OCI-LY3 (cell line): ENCODE measurements around the gene LMCD1.

Experiments used
- CTCF ChIP-seq: fragments of 200-600, 300-600 bp; sonication (generic); IDR thresholded peaks from 2 replicates; pipeline ENCODE4 v1.5.1; 2014; ENCODE audit warnings: antibody characterized with exemption, low read length, low read depth
- EZH2phosphoT487 ChIP-seq: fragments of 200-600 bp; shearing (Covaris generic); IDR thresholded peaks from 2 replicates; pipeline ENCODE4 v1.6.1; 2018; ENCODE audit warnings: antibody characterized with exemption, mixed run types, low read depth

GRCh38 chr3:8540456-8540855 is 38.8 kb downstream of the LMCD1 start:
- TF ChIP-seq CTCF (no peak), EZH2phosphoT487 (no peak)
